Amniotic epithelial cell (primary cell): ENCODE data around the gene GALNTL6.
A peak's percentile ranks its signal among the peaks of the same experiment; 100 is the strongest.

Experiments used
- DNase-seq: peaks from one replicate; pipeline ENCODE4 v3.0.0-alpha.2; 2010; ENCODE audit warnings: low read depth

GALNTL6 gene

DNA sequence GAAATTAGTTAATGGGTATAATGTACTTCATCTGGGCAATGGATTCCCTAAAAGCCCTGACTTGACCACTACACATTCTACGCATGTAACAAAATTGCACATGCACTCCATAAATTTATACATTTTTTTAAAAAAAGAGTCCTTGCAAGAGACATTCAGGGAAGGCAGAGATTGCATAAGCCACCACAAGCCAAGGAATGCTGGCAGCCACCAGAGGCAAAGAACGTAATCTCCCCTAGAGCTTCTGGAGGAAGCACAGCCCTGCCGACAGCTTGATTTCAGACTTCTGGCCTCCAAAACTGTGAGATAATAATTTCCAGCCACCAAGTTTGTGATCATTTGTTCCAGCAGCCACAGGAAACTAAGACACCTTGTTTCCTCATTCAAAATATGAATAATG, 1169.8 kb downstream of the GALNTL6 start:
- DNase-seq = peak; percentile 17

DNA sequence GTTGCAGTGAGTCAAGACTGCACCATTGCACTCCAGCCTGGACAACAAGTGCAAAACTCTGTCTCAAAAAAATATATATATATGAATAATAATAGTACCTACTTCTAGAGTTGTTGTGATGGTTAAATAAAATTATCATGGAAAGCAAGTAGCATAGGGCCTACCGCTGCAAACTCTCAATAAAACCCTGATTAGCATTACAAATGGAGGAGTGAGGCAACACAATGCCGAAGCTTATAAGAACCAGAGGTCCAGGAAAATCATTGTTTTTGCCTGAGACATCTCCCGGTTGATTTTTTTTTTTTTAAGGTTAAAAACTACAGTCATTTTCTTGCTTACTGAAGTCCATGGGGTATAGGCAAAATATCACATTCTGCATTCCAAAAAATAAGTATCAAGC, 1170.4 kb downstream of the GALNTL6 start:
- no peak for DNase-seq

GRCh38 chr4:172985552-172985951, 1172.3 kb downstream of the GALNTL6 start:
- DNase-seq = no peak

DNA sequence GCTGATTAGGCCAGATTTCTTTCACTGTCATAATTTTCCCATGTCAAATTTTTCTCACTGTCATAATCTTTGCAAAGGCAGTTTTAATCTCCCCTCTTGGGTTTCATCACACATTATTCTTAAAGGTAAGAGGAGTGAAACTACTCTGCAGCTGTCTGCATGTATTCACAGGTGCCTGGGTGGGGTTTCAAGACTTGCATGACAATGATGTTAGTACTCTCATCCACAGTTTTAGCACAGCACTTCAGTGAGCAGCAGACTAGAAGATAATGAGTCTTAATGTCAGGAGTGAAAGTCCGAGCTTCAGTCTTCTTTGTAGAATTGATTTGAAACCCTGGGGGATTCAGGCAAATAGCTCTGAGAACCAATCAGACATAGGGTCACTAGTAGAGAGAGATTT, 1172.9 kb downstream of the GALNTL6 start:
- DNase-seq = no peak

GRCh38 chr4:172989984-172990820, 1177.0 kb downstream of the GALNTL6 start:
- DNase-seq = no peak

DNA sequence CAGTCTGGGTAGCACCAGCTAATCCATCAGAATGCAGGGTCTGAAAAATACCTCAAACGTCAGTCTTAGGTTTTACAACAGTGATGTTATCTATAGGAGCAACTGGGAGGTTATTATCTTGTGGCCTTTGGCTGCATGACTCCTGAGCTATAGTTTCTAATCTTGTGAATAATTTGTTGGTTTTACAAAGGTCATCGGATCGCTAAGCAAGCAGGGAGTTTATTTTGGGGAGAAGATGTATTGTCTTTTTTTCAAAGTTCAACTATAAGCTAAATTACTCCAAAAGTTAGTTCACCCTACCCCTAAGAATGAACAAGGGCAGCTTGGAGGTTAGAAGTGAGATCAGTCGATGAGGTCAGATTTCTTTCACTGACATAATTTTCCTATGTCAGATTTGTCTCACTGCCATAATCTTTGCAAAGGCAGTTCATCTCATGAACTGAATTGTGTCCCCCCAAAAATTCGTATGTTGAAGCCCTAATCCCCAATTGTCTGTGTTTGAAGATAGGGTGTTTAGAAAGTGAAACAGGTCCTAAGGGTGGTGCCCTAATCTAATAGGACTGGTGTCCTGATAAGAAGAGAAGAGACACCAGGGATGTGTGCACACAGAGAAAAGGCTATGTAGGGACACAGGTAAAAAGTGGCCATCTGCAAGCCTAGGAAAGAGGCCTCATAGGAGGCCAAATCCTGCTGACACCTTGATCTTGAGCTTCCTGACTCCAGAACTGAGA, 1179.6 kb downstream of the GALNTL6 start:
- DNase-seq = no peak

DNA sequence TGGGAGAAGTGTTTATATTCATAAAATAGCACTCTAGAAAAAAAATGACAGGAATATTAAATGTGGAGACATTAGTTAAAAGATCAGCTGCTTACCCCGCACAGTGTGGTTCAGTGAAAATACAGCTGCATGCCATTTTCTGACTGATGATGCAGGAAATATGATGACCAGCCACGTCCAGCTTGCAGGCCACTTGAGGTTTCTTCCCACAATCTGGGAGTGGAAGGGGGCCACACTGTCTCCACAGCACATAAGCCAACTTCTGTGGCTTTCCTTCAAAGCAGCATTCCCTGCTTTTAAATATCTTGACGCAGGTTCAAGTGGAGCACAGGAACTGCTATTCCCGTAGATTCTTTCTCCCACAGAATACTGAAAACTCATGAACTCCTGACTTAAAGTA, 1182.0 kb downstream of the GALNTL6 start:
- no peak for DNase-seq

DNA sequence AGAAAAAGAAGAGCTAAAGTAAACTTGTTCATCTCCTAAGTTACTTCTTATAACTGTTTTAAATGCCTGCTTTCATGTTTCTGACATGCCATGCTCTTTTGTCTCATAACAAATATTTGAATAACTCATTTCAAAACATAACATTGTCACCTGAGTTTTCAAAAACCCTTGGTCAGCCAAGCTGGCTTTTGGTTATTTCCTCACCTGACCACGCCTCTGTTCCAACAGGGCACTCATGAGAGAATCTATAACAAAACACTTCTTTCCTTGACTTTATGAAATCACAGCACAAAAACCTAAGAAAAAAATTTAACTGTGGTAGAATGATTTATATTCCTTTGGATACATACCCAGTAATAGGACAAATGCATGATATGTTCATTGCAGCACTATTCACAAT, 1182.5 kb downstream of the GALNTL6 start:
- no peak for DNase-seq

GRCh38 chr4:172996571-172997216, 1183.5 kb downstream of the GALNTL6 start:
- peak; percentile 81 for DNase-seq

GRCh38 chr4:172997217-172997609, 1184.0 kb downstream of the GALNTL6 start:
- DNase-seq = no peak

GRCh38 chr4:172997856-172998255, 1184.7 kb downstream of the GALNTL6 start:
- no peak for DNase-seq

- peak; percentile 37 for DNase-seq
Observed at GRCh38 chr4:172998527-172999469, 1185.6 kb downstream of the GALNTL6 start.

- no peak for DNase-seq
Observed at GRCh38 chr4:173001571-173001970, 1188.4 kb downstream of the GALNTL6 start.

- no peak for DNase-seq
Observed at GRCh38 chr4:173002830-173003561, 1189.8 kb downstream of the GALNTL6 start.

DNA sequence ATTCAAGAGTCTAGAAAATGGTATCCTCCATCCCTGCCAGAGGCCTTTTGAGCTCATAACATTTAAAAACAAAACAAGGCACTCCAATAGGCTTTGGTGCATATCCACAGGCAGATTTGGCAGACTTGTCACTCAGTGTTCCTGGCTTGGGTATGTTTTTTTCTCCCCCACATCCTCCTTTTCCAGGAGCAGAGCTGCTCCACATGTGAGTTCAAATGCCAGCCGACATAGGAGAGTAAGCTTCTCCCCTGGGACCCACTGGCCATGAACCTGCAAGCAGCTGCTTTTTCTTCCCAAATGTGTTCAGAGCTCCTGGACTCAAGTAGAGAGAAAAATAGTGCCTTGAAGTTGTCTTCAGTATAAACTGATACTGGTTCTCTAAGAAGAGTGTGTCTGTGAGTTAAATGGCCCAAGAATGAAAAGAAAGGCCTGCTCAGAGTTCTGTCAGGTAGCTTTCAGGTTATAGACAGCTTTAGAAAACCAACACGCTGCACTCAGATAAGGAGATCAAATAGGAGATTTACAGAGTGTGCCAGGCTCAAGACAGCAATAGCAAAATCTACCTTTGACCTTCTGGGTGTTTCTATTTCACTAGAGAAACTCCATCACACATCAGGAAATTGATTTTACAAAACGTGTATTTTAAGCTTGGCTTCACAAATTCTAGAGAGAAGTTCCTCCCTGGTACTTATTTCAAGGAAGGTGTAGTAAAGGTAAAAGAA, 1192.9 kb downstream of the GALNTL6 start:
- DNase-seq = no peak

GRCh38 chr4:173008436-173008835, 1195.2 kb downstream of the GALNTL6 start:
- no peak for DNase-seq

DNA sequence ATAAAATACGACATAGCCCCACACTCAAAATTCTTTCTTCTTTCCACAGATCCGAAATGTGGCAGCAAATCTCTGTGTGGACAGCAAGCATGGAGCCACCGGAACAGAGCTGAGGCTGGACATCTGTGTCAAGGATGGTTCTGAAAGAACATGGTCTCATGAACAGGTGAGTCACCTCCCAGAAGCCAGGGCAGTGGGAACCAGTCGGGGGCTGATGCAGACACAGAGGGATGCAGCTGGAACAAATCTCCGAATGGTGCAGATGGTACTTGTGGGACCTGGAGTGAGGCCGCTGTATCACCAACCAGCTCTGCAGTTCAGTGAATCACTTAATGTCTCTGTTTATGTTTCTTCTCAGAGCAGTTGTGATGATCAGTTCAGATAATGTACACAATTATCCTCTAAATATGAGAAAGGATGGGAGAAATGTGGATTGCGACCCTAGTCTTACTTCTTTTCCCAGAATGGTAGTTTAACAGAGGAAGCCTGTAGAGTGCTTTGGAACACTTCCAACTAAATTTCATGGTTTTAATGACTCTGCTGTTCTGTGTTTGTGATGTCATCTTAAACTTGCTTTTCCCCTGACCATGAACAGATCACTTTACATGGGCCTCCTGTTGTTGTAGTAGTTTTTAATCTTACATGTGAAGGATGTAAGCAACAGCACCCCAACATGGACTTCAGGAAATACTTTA, 1196.1 kb downstream of the GALNTL6 start:
- peak; percentile 38 for DNase-seq

- no peak for DNase-seq
Observed at GRCh38 chr4:173012608-173013007, 1199.4 kb downstream of the GALNTL6 start.

GRCh38 chr4:173013232-173013930, 1200.2 kb downstream of the GALNTL6 start:
- peak; percentile 32 for DNase-seq
